ENCODE measurements around the gene SLC22A25. TPM values are rescaled to one million over a fixed set of nuclear protein-coding genes. Genes with fewer than 3 reads are reported as not detected.
"Not testable (repeated sequence)": the region's sequence is repeated elsewhere in the genome, so short reads cannot be mapped to it uniquely, and the experiment has no call there.

Gene SLC22A25
- polyA plus RNA-seq, 2 donors: 0.02 to 0.04 TPM

DNA sequence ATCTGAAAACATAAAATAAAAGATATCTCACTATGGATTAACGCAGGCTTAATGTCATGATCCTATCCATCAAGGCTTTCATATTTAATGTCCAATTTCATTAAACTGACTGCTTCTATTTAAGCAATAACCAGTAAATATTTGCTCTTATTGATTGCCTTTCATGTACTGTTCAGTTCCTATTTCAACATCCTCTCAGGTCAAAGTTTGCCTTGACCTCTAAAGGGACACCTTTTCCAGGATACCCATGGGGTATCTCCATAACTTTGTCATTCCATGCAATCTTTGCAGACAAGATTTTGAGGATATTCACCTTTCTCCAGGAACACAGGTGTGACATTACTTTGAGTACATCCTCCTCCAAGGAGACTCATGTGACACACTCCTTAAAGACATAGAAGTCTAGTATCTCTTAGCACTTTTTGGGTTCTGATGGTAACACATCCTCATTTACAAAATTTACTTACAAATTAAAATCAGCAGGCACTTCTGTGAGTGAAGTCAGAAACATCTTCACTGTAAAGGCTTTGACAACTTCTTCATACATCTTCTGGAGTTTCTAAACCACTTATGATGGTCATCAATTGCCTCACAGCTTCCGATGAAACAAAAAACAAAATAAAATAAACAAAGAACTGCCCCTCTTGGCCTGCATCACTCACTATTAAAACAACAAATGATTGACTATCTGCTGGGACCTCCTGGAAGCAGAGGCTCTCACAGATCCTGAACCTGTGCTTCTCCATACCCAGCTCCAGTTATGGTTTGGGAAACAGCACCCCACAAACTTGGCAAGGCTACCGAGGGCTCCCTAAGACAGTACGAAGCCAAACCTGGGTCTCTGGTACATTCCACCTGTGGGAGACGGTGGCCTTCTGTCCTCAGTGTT, 7.0 kb upstream of the SLC22A25 start:
- no peak overlapping the region for H3K4me3 ChIP-seq (ENCODE audit: low read depth in 1 of 2, low read length in 2 of 2)
- no peaks in the 10 kb centered on the region for H3K36me3 ChIP-seq (ENCODE audit: control insufficient read depth in 2 of 2, insufficient read depth in 2 of 2, low read length in 1 of 2)
- no peaks in the 10 kb centered on the region for H3K9me3 ChIP-seq (ENCODE audit: control insufficient read depth in 2 of 2, insufficient read depth in 1 of 2, low read depth in 1 of 2, low read length in 1 of 2)
- no peaks in the 10 kb centered on the region for H3K4me1 ChIP-seq (ENCODE audit: control insufficient read depth in 2 of 2, insufficient read depth in 2 of 2, low read length in 1 of 2)
- H3K27me3 ChIP-seq (ENCODE audit: control insufficient read depth in 1 of 2, insufficient read depth in 2 of 2, low read length in 2 of 2): no peaks in the 10 kb centered on the region
- H3K27ac ChIP-seq (ENCODE audit: low read depth in 2 of 2, low read length in 1 of 2): no peak overlapping the region
- 85 to 87% methylated on average over 5 of the region's 5 CpGs for WGBS, 2 donors

DNA sequence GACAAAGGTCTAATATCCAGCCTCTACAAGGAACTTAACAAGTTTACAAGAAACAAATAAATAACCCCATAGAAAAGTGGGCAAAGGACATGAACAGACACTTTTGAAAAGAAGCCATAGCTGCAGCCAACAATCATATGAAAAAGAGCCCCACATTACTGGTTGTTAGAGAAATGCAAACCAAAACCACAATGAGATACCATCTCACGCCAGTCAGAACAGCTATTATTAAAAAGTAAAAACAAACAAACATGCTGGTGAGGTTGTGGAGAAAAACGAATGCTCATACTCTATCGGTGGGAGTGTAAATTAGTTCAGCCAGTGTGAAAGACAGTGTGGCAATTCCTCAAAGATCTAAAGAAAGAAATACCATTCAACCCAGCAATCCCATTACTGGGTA, 5.6 kb upstream of the SLC22A25 start:
- Histone ChIP-seq H3K27me3 (ENCODE audit: control insufficient read depth in 1 of 2, insufficient read depth in 2 of 2, low read length in 2 of 2) (no peaks in the 10 kb centered on the region), H3K4me1 (ENCODE audit: control insufficient read depth in 2 of 2, insufficient read depth in 2 of 2, low read length in 1 of 2) (no peaks in the 10 kb centered on the region), H3K36me3 (ENCODE audit: control insufficient read depth in 2 of 2, insufficient read depth in 2 of 2, low read length in 1 of 2) (no peaks in the 10 kb centered on the region), H3K4me3 (ENCODE audit: low read depth in 1 of 2, low read length in 2 of 2) (no peak overlapping the region), H3K9me3 (ENCODE audit: control insufficient read depth in 2 of 2, insufficient read depth in 1 of 2, low read depth in 1 of 2, low read length in 1 of 2) (no peaks in the 10 kb centered on the region), H3K27ac (ENCODE audit: low read depth in 2 of 2, low read length in 1 of 2) (no peak overlapping the region)
- 71 to 74% methylated on average over 3 of the region's 3 CpGs for WGBS, 2 donors

GRCh38 chr11:63247237-63248002, 4.0 kb upstream of the SLC22A25 start:
- H3K27me3 ChIP-seq (ENCODE audit: control insufficient read depth in 1 of 2, insufficient read depth in 2 of 2, low read length in 2 of 2); H3K27ac ChIP-seq (ENCODE audit: low read depth in 2 of 2, low read length in 1 of 2); H3K36me3 ChIP-seq (ENCODE audit: control insufficient read depth in 2 of 2, insufficient read depth in 2 of 2, low read length in 1 of 2); H3K9me3 ChIP-seq (ENCODE audit: control insufficient read depth in 2 of 2, insufficient read depth in 1 of 2, low read depth in 1 of 2, low read length in 1 of 2); H3K4me3 ChIP-seq (ENCODE audit: low read depth in 1 of 2, low read length in 2 of 2): not testable (repeated sequence)
- peaks cover 4 to 11% of the 10 kb centered on the region in 2 donors for H3K4me1 ChIP-seq (ENCODE audit: control insufficient read depth in 2 of 2, insufficient read depth in 2 of 2, low read length in 1 of 2)
- 62 to 71% methylated on average over 7 of the region's 7 CpGs for WGBS, 2 donors

DNA sequence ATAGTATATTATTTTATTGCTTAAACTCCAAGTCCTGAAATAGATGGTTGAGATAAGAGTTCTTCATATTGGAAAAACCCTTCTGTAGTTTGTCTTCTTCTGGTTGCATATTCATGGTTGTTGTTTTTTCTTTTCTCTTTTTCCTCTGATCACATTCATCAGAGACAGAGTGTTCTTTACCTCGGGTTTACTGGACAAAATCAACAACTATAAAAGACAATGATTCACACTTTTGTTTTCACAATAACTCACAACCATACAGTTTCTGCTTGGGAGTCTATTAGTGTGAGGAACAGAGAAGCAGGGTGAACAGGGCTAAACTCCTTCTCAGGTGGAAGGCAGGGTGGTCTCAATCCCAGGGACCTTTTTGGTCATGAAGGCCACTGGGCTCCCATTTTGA, 2.6 kb upstream of the SLC22A25 start:
- H3K36me3 ChIP-seq (ENCODE audit: control insufficient read depth in 2 of 2, insufficient read depth in 2 of 2, low read length in 1 of 2): no peaks in the 10 kb centered on the region
- no peak overlapping the region for H3K4me3 ChIP-seq (ENCODE audit: low read depth in 1 of 2, low read length in 2 of 2)
- 34 to 43% methylated on average over 1 of the region's 1 CpG for WGBS, 2 donors
- no peaks in the 10 kb centered on the region for H3K9me3 ChIP-seq (ENCODE audit: control insufficient read depth in 2 of 2, insufficient read depth in 1 of 2, low read depth in 1 of 2, low read length in 1 of 2)
- no peak overlapping the region for H3K27ac ChIP-seq (ENCODE audit: low read depth in 2 of 2, low read length in 1 of 2)
- no peaks in the 10 kb centered on the region for H3K27me3 ChIP-seq (ENCODE audit: control insufficient read depth in 1 of 2, insufficient read depth in 2 of 2, low read length in 2 of 2)
- peaks cover 4 to 11% of the 10 kb centered on the region in 2 donors for H3K4me1 ChIP-seq (ENCODE audit: control insufficient read depth in 2 of 2, insufficient read depth in 2 of 2, low read length in 1 of 2)

GRCh38 chr11:63244862-63245261, 1.5 kb upstream of the SLC22A25 start:
- H3K9me3 ChIP-seq (ENCODE audit: control insufficient read depth in 2 of 2, insufficient read depth in 1 of 2, low read depth in 1 of 2, low read length in 1 of 2): no peaks in the 10 kb centered on the region
- no peaks in the 10 kb centered on the region for H3K27me3 ChIP-seq (ENCODE audit: control insufficient read depth in 1 of 2, insufficient read depth in 2 of 2, low read length in 2 of 2)
- no peak overlapping the region for H3K4me3 ChIP-seq (ENCODE audit: low read depth in 1 of 2, low read length in 2 of 2)
- H3K27ac ChIP-seq (ENCODE audit: low read depth in 2 of 2, low read length in 1 of 2): no peak overlapping the region
- 69 to 71% methylated on average over 2 of the region's 2 CpGs for WGBS, 2 donors
- H3K36me3 ChIP-seq (ENCODE audit: control insufficient read depth in 2 of 2, insufficient read depth in 2 of 2, low read length in 1 of 2): no peaks in the 10 kb centered on the region
- peaks cover 4 to 11% of the 10 kb centered on the region in 2 donors for H3K4me1 ChIP-seq (ENCODE audit: control insufficient read depth in 2 of 2, insufficient read depth in 2 of 2, low read length in 1 of 2)

DNA sequence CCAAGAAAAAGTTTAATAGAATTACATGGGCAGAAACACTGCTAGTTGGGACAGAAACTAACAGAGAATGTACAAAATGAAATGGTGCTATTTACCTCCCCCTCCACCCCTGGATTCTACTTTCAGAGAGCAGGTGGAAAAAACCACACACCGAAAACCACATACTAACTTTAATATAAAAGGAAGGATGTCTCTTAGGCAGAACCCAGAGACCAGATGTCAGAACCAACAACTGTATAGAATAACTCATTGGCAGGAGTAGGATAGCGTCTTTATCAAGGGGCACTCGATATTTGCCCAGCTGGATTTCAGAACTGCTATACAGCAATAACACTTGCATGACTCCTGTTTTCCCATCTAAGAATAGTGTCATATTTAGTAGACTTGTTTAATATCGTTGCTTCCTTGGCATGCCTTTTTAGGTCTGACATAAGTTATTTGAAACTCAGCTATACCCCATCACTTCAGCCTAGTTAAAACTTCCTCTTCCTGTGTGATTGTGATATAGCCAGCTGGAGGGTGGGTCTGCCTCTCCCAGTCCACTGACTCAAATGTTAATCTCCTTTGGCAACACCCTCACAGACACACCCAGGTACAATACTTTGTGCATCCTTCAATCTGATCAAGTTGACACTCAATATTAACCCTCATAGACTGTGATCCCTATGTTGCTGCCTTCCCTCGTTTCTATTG, 1.2 kb downstream of the SLC22A25 start:
- no peak overlapping the region for H3K4me3 ChIP-seq (ENCODE audit: low read depth in 1 of 2, low read length in 2 of 2)
- WGBS, 2 donors: 59 to 61% methylated on average over 5 of the region's 5 CpGs
- peak overlapping the region; percentile 57 to 85 for H3K27ac ChIP-seq (ENCODE audit: low read depth in 2 of 2, low read length in 1 of 2)
- no peaks in the 10 kb centered on the region for H3K9me3 ChIP-seq (ENCODE audit: control insufficient read depth in 2 of 2, insufficient read depth in 1 of 2, low read depth in 1 of 2, low read length in 1 of 2)
- no peaks in the 10 kb centered on the region for H3K36me3 ChIP-seq (ENCODE audit: control insufficient read depth in 2 of 2, insufficient read depth in 2 of 2, low read length in 1 of 2)
- no peaks in the 10 kb centered on the region for H3K27me3 ChIP-seq (ENCODE audit: control insufficient read depth in 1 of 2, insufficient read depth in 2 of 2, low read length in 2 of 2)
- peaks cover 4 to 11% of the 10 kb centered on the region in 2 donors for H3K4me1 ChIP-seq (ENCODE audit: control insufficient read depth in 2 of 2, insufficient read depth in 2 of 2, low read length in 1 of 2)

GRCh38 chr11:63240791-63241379, 2.5 kb downstream of the SLC22A25 start:
- peak overlapping the region; percentile 58 to 88 for H3K27ac ChIP-seq (ENCODE audit: low read depth in 2 of 2, low read length in 1 of 2)
- H3K9me3 ChIP-seq (ENCODE audit: control insufficient read depth in 2 of 2, insufficient read depth in 1 of 2, low read depth in 1 of 2, low read length in 1 of 2): no peaks in the 10 kb centered on the region

GRCh38 chr11:63240098-63240497, 3.3 kb downstream of the SLC22A25 start:
- H3K27me3 ChIP-seq (ENCODE audit: control insufficient read depth in 1 of 2, insufficient read depth in 2 of 2, low read length in 2 of 2): no peaks in the 10 kb centered on the region
- WGBS, 2 donors: 17 to 37% methylated on average over 1 of the region's 1 CpG
- H3K4me1 ChIP-seq (ENCODE audit: control insufficient read depth in 2 of 2, insufficient read depth in 2 of 2, low read length in 1 of 2): peaks cover 4 to 13% of the 10 kb centered on the region in 2 donors
- no peak overlapping the region for H3K27ac ChIP-seq (ENCODE audit: low read depth in 2 of 2, low read length in 1 of 2)
- H3K4me3 ChIP-seq (ENCODE audit: low read depth in 1 of 2, low read length in 2 of 2): no peak overlapping the region
- H3K9me3 ChIP-seq (ENCODE audit: control insufficient read depth in 2 of 2, insufficient read depth in 1 of 2, low read depth in 1 of 2, low read length in 1 of 2): no peaks in the 10 kb centered on the region
- H3K36me3 ChIP-seq (ENCODE audit: control insufficient read depth in 2 of 2, insufficient read depth in 2 of 2, low read length in 1 of 2): no peaks in the 10 kb centered on the region

More at GRCh38 chr11:63240791-63241379, 2.5 kb downstream of the SLC22A25 start:
- Histone ChIP-seq H3K4me1 (ENCODE audit: control insufficient read depth in 2 of 2, insufficient read depth in 2 of 2, low read length in 1 of 2) (peaks cover 4 to 11% of the 10 kb centered on the region in 2 donors), H3K27me3 (ENCODE audit: control insufficient read depth in 1 of 2, insufficient read depth in 2 of 2, low read length in 2 of 2) (no peaks in the 10 kb centered on the region), H3K36me3 (ENCODE audit: control insufficient read depth in 2 of 2, insufficient read depth in 2 of 2, low read length in 1 of 2) (no peaks in the 10 kb centered on the region), H3K4me3 (ENCODE audit: low read depth in 1 of 2, low read length in 2 of 2) (no peak overlapping the region)

DNA sequence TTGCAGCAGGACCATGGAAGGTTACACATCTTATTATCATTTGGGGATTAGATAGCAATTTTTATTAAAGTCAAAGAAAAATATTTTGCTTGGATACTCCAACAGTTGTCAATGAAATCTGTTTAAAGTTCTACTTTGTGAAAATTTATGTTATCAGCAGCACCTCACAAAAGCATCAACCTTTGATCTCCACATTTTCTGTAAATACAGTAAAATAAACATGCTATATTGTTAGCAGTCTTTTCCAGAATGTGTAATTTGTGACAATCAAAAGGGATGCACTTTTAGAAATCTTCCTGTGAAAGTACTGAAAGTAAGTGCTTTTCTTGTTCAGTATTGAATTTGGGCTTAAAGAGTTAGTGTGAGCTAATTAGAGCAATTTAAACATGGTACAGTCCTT, 4.1 kb downstream of the SLC22A25 start:
- peak overlapping the region in 1 of 2 donors; percentile 45 for H3K27ac ChIP-seq (ENCODE audit: low read depth in 2 of 2, low read length in 1 of 2)

More for the DNA sequence above, 4.1 kb downstream of the SLC22A25 start:
- H3K4me3 ChIP-seq (ENCODE audit: low read depth in 1 of 2, low read length in 2 of 2): no peak overlapping the region
- peaks cover 4 to 13% of the 10 kb centered on the region in 2 donors for H3K4me1 ChIP-seq (ENCODE audit: control insufficient read depth in 2 of 2, insufficient read depth in 2 of 2, low read length in 1 of 2)
- no peaks in the 10 kb centered on the region for H3K27me3 ChIP-seq (ENCODE audit: control insufficient read depth in 1 of 2, insufficient read depth in 2 of 2, low read length in 2 of 2)
- no peaks in the 10 kb centered on the region for H3K36me3 ChIP-seq (ENCODE audit: control insufficient read depth in 2 of 2, insufficient read depth in 2 of 2, low read length in 1 of 2)
- no peaks in the 10 kb centered on the region for H3K9me3 ChIP-seq (ENCODE audit: control insufficient read depth in 2 of 2, insufficient read depth in 1 of 2, low read depth in 1 of 2, low read length in 1 of 2)

Data from esophagus (tissue), 2 donors.